WTC11 (cell line): ENCODE data around the gene DMD. TPM values are rescaled to one million over a fixed set of nuclear protein-coding genes. Genes with fewer than 3 reads are reported as not detected.

Experiments
- ATAC-seq: fragments of 200-7000 bp; cut with Tn5 transposase; 2 replicates; pipeline ENCODE4 v1.10.0; 2021; ENCODE audit warnings: mild to moderate bottlenecking, moderate library complexity
- CTCF ChIA-PET: fragments of 300-600 bp; sonication (Branson Sonifier 250); formaldehyde crosslinking; loops from one replicate; lab custom pipeline; 2021; ENCODE audit warnings: antibody characterized with exemption; lab: Charles Lee
- POLR2A ChIA-PET: fragments of 350-600 bp; sonication (Branson Sonifier 250); formaldehyde crosslinking; loops from one replicate; lab custom pipeline; 2021; ENCODE audit warnings: antibody characterized with exemption; lab: Charles Lee
- DNase-seq: peaks from one replicate; pipeline ENCODE4 v3.0.0; 2021; ENCODE audit warnings: low spot score
- H3K27ac Mint-ChIP-seq: 2 replicates; pipeline ENCODE4 v1.8.0; 2021; ENCODE audit warnings: mixed read lengths
- H3K27me3 Mint-ChIP-seq: 2 replicates; pipeline ENCODE4 v1.8.0; 2021; ENCODE audit warnings: low read depth, mild to moderate bottlenecking, moderate library complexity, mixed read lengths
- H3K36me3 Mint-ChIP-seq: 2 replicates; pipeline ENCODE4 v1.8.0; 2021; ENCODE audit warnings: mixed read lengths
- H3K4me1 Mint-ChIP-seq: 2 replicates; pipeline ENCODE4 v1.8.0; 2022; ENCODE audit warnings: mixed read lengths
- H3K4me3 Mint-ChIP-seq: 2 replicates; pipeline ENCODE4 v1.8.0; 2021; ENCODE audit warnings: mild to moderate bottlenecking, moderate library complexity, mixed read lengths
- H3K9me3 Mint-ChIP-seq: 2 replicates; pipeline ENCODE4 v1.8.0; 2021; ENCODE audit warnings: mixed read lengths
- FOXJ3 ChIP-seq: sonication (generic); formaldehyde crosslinking; IDR thresholded peaks from 2 replicates; pipeline ENCODE4 v1.9.0; 2021; ENCODE audit warnings: missing genetic modification reagents, mild to moderate bottlenecking, borderline replicate concordance
- HMGA2 ChIP-seq: fragments of 250-450 bp; sonication (Bioruptor Pico); IDR thresholded peaks from 2 replicates; pipeline ENCODE4 v1.4.0; 2021; ENCODE audit warnings: mild to moderate bottlenecking, moderate library complexity
- JUN ChIP-seq: sonication (generic); formaldehyde crosslinking; IDR thresholded peaks from 2 replicates; pipeline ENCODE4 v1.8.0; 2023; ENCODE audit warnings: mild to moderate bottlenecking, missing genetic modification reagents
- KAT7 ChIP-seq: sonication (generic); formaldehyde crosslinking; IDR thresholded peaks from 2 replicates; pipeline ENCODE4 v1.8.1; 2023; ENCODE audit warnings: missing genetic modification reagents, mild to moderate bottlenecking, borderline replicate concordance
- MAX ChIP-seq: sonication (generic); formaldehyde crosslinking; IDR thresholded peaks from 2 replicates; pipeline ENCODE4 v1.8.0; 2022; ENCODE audit warnings: mild to moderate bottlenecking, missing genetic modification reagents
- NFYB ChIP-seq: sonication (generic); formaldehyde crosslinking; conservative IDR thresholded peaks from 2 replicates; pipeline ENCODE4 v1.8.0; 2022; ENCODE audit warnings: low read depth, missing genetic modification reagents
- RELA ChIP-seq: sonication (generic); formaldehyde crosslinking; IDR thresholded peaks from 2 replicates; pipeline ENCODE4 v1.8.1; 2022; ENCODE audit warnings: missing genetic modification reagents, mild to moderate bottlenecking, borderline replicate concordance
- TEAD1 ChIP-seq: sonication (generic); formaldehyde crosslinking; IDR thresholded peaks from 2 replicates; pipeline ENCODE4 v1.8.0; 2022; ENCODE audit warnings: mild to moderate bottlenecking, missing genetic modification reagents
- ZNF138 ChIP-seq: sonication (generic); formaldehyde crosslinking; conservative IDR thresholded peaks from 2 replicates; pipeline ENCODE4 v1.8.1; 2022; ENCODE audit warnings: mild to moderate bottlenecking, moderate library complexity, missing genetic modification reagents
- ZNF512 ChIP-seq: sonication (generic); formaldehyde crosslinking; IDR thresholded peaks from 2 replicates; pipeline ENCODE4 v1.8.1; 2022; ENCODE audit warnings: missing genetic modification reagents, borderline replicate concordance
- total RNA-seq: library from RNA; stranded (reverse); gene quantifications from 3 replicates; pipeline ENCODE4 v1.2.3, GENCODE V29; 2021
- TF ChIP-seq, protein P1 (sequence below): sonication (generic); formaldehyde crosslinking; IDR thresholded peaks from 2 replicates; pipeline ENCODE4 v1.8.0; 2022; ENCODE audit warnings: missing genetic modification reagents
- TF ChIP-seq, protein P2 (sequence below): sonication (generic); formaldehyde crosslinking; IDR thresholded peaks from 2 replicates; pipeline ENCODE4 v1.8.0; 2023; ENCODE audit warnings: mild to moderate bottlenecking, missing genetic modification reagents
- TF ChIP-seq, protein P3 (sequence below): sonication (generic); formaldehyde crosslinking; IDR thresholded peaks from 2 replicates; pipeline ENCODE4 v1.8.0; 2023; ENCODE audit warnings: missing genetic modification reagents, mild to moderate bottlenecking, borderline replicate concordance
- TF ChIP-seq, protein P4 (sequence below): fragments of 250-450 bp; sonication (Bioruptor Pico); IDR thresholded peaks from 2 replicates; pipeline ENCODE4 v1.9.0; 2021; ENCODE audit warnings: mild to moderate bottlenecking
- TF ChIP-seq, protein P5 (sequence below): fragments of 250-450 bp; sonication (Bioruptor Pico); IDR thresholded peaks from 2 replicates; pipeline ENCODE4 v1.8.0; 2021; ENCODE audit warnings: mild to moderate bottlenecking
- TF ChIP-seq, protein P6 (sequence below): sonication (generic); formaldehyde crosslinking; IDR thresholded peaks from 2 replicates; pipeline ENCODE4 v1.8.1; 2023; ENCODE audit warnings: mild to moderate bottlenecking, missing genetic modification reagents, moderate library complexity

The DMD gene
- total RNA-seq, 1 experiment from 2014 or later: 9.1 TPM

DNA sequence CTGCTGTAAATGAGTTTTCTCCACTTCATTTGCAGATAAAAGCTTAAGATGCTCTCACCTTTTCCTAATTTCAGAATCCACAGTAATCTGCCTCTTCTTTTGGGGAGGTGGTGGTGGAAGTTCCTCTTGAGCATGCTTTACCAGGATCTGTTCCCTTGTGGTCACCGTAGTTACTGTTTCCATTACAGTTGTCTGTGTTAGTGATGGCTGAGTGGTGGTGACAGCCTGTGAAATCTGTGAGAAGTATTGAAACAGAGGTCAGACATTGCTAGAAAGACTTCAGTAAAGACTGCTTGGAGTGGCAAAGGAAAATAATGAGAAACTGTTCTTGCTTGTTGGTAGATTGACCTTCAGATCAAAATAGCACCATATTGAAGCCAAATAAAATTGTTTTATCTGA, 666.2 kb downstream of the DMD start:
- DNase-seq (no peak), ATAC-seq (no peak)
- Mint-ChIP-seq H3K4me3 (no peak overlapping the region), H3K36me3 (peaks cover 2% of the 10 kb centered on the region; the same call in 1 of the 2 replicates), H3K4me1 (0 out of 2 replicates have a peak, but pooled peaks cover 4% of the 10 kb centered on the region), H3K9me3 (no peaks in the 10 kb centered on the region), H3K27ac (no peak overlapping the region), H3K27me3 (no peaks in the 10 kb centered on the region)
- ChIA-PET CTCF (no interaction called here), POLR2A (no interaction called here)
- TF ChIP-seq RELA (CRISPR knock-in tag) (no peak), TEAD1 (CRISPR knock-in tag) (no peak), JUN (CRISPR knock-in tag) (no peak), ZNF512 (CRISPR knock-in tag) (no peak), FOXJ3 (CRISPR knock-in tag) (no peak), MAX (CRISPR knock-in tag) (no peak), KAT7 (CRISPR knock-in tag) (no peak), HMGA2 (CRISPR knock-in tag) (no peak), ZNF138 (CRISPR knock-in tag) (no peak), NFYB (no peak)
- TF ChIP-seq, protein P1, sequence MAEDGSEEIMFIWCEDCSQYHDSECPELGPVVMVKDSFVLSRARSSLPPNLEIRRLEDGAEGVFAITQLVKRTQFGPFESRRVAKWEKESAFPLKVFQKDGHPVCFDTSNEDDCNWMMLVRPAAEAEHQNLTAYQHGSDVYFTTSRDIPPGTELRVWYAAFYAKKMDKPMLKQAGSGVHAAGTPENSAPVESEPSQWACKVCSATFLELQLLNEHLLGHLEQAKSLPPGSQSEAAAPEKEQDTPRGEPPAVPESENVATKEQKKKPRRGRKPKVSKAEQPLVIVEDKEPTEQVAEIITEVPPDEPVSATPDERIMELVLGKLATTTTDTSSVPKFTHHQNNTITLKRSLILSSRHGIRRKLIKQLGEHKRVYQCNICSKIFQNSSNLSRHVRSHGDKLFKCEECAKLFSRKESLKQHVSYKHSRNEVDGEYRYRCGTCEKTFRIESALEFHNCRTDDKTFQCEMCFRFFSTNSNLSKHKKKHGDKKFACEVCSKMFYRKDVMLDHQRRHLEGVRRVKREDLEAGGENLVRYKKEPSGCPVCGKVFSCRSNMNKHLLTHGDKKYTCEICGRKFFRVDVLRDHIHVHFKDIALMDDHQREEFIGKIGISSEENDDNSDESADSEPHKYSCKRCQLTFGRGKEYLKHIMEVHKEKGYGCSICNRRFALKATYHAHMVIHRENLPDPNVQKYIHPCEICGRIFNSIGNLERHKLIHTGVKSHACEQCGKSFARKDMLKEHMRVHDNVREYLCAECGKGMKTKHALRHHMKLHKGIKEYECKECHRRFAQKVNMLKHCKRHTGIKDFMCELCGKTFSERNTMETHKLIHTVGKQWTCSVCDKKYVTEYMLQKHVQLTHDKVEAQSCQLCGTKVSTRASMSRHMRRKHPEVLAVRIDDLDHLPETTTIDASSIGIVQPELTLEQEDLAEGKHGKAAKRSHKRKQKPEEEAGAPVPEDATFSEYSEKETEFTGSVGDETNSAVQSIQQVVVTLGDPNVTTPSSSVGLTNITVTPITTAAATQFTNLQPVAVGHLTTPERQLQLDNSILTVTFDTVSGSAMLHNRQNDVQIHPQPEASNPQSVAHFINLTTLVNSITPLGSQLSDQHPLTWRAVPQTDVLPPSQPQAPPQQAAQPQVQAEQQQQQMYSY (CRISPR knock-in tag): no peak
- TF ChIP-seq, protein P2, sequence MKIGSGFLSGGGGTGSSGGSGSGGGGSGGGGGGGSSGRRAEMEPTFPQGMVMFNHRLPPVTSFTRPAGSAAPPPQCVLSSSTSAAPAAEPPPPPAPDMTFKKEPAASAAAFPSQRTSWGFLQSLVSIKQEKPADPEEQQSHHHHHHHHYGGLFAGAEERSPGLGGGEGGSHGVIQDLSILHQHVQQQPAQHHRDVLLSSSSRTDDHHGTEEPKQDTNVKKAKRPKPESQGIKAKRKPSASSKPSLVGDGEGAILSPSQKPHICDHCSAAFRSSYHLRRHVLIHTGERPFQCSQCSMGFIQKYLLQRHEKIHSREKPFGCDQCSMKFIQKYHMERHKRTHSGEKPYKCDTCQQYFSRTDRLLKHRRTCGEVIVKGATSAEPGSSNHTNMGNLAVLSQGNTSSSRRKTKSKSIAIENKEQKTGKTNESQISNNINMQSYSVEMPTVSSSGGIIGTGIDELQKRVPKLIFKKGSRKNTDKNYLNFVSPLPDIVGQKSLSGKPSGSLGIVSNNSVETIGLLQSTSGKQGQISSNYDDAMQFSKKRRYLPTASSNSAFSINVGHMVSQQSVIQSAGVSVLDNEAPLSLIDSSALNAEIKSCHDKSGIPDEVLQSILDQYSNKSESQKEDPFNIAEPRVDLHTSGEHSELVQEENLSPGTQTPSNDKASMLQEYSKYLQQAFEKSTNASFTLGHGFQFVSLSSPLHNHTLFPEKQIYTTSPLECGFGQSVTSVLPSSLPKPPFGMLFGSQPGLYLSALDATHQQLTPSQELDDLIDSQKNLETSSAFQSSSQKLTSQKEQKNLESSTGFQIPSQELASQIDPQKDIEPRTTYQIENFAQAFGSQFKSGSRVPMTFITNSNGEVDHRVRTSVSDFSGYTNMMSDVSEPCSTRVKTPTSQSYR (CRISPR knock-in tag): no peak
- TF ChIP-seq, protein P3, sequence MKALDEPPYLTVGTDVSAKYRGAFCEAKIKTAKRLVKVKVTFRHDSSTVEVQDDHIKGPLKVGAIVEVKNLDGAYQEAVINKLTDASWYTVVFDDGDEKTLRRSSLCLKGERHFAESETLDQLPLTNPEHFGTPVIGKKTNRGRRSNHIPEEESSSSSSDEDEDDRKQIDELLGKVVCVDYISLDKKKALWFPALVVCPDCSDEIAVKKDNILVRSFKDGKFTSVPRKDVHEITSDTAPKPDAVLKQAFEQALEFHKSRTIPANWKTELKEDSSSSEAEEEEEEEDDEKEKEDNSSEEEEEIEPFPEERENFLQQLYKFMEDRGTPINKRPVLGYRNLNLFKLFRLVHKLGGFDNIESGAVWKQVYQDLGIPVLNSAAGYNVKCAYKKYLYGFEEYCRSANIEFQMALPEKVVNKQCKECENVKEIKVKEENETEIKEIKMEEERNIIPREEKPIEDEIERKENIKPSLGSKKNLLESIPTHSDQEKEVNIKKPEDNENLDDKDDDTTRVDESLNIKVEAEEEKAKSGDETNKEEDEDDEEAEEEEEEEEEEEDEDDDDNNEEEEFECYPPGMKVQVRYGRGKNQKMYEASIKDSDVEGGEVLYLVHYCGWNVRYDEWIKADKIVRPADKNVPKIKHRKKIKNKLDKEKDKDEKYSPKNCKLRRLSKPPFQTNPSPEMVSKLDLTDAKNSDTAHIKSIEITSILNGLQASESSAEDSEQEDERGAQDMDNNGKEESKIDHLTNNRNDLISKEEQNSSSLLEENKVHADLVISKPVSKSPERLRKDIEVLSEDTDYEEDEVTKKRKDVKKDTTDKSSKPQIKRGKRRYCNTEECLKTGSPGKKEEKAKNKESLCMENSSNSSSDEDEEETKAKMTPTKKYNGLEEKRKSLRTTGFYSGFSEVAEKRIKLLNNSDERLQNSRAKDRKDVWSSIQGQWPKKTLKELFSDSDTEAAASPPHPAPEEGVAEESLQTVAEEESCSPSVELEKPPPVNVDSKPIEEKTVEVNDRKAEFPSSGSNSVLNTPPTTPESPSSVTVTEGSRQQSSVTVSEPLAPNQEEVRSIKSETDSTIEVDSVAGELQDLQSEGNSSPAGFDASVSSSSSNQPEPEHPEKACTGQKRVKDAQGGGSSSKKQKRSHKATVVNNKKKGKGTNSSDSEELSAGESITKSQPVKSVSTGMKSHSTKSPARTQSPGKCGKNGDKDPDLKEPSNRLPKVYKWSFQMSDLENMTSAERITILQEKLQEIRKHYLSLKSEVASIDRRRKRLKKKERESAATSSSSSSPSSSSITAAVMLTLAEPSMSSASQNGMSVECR (CRISPR knock-in tag): no peak
- TF ChIP-seq, protein P4, sequence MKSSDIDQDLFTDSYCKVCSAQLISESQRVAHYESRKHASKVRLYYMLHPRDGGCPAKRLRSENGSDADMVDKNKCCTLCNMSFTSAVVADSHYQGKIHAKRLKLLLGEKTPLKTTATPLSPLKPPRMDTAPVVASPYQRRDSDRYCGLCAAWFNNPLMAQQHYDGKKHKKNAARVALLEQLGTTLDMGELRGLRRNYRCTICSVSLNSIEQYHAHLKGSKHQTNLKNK (CRISPR knock-in tag): no peak
- TF ChIP-seq, protein P5, sequence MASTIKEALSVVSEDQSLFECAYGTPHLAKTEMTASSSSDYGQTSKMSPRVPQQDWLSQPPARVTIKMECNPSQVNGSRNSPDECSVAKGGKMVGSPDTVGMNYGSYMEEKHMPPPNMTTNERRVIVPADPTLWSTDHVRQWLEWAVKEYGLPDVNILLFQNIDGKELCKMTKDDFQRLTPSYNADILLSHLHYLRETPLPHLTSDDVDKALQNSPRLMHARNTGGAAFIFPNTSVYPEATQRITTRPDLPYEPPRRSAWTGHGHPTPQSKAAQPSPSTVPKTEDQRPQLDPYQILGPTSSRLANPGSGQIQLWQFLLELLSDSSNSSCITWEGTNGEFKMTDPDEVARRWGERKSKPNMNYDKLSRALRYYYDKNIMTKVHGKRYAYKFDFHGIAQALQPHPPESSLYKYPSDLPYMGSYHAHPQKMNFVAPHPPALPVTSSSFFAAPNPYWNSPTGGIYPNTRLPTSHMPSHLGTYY (CRISPR knock-in tag): no peak
- TF ChIP-seq, protein P6, sequence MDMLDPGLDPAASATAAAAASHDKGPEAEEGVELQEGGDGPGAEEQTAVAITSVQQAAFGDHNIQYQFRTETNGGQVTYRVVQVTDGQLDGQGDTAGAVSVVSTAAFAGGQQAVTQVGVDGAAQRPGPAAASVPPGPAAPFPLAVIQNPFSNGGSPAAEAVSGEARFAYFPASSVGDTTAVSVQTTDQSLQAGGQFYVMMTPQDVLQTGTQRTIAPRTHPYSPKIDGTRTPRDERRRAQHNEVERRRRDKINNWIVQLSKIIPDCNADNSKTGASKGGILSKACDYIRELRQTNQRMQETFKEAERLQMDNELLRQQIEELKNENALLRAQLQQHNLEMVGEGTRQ (CRISPR knock-in tag): no peak
